Right ventricle myocardium inferior (tissue), 1 donor: ENCODE measurements around the gene MVB12B. TPM values are rescaled to one million over a fixed set of nuclear protein-coding genes. Genes with fewer than 3 reads are reported as not detected.

Experiments used
- ATAC-seq: fragments of 200-7000 bp; cut with Tn5 transposase; one replicate; pipeline ENCODE4 v1.9.1; 2020; ENCODE audit warnings: mild to moderate bottlenecking, moderate library complexity
- DNase-seq: peaks from one replicate; pipeline ENCODE4 v3.0.0; 2021; ENCODE audit errors: missing footprints
- intact Hi-C: fragments of 100-400 bp; cut with DNase I; formaldehyde crosslinking; loops from one replicate; pipeline ENCODE4 v1.11.0; 2022
- total RNA-seq: library from RNA; stranded (reverse); fragmentation: NEBNext Ultra II Directional; extraction: Animal tissue kit (Norgen Biotek cat#: 25700); gene quantifications from one replicate; pipeline ENCODE4 v1.2.1, GENCODE V29; 2021
- donor health status: DM: no; HTN: yes; CAD: no; lungs with severe emphysema.

The MVB12B gene
- total RNA-seq, 1 donor from 2014 or later: 12.7 TPM

DNA sequence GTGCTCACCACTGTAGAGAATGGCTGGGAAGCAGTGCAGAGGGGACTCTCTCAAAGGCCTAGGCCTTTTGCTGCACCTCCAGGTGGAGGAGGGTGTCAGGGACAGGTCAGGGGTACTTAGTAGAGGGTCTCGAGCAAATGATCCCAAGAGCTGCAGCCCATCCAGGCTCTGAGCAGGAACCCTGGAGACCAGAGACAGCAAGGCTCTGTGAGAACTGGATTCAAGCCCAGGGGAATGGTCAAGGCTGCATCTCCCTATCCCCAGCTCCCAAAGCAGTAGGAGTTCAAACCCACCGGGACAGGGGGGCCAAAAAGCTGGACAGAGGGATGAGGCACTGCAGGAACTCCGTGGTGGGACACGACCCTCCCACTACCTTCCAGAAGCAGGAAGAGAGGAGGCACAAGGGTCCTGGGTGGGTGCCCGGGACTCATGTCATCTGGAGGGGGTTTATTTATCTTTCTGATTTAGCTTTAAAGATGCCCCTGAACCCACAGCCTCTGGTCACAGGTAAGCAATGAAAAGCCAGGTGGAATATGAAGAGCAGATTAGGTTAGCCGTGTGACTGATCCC, 124.8 kb downstream of the MVB12B start:
- ATAC-seq (no peak), DNase-seq (no peak)
- intact Hi-C loops: no loop called here

DNA sequence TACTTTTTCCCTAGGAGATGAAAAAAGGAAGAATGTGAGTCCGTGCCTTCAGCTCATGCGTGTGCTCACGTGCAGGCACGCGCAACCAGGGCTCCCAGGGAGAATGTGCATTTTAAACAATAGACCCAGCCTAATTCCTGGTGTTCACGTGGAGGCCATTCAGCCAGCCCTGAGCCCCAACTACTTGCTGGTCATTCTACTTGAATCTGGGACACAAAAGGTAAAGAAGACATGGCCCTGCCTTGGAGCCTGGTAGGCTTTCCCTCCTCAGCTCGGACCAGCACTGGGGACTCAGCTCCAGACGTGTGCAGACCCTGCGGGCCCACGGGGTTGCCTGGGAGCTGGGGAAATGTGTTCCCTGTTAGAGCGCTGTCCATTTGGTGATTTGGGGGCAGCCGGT, 125.5 kb downstream of the MVB12B start:
- DNase-seq (no peak), ATAC-seq (no peak)
- intact Hi-C loops: no loop called here

GRCh38 chr9:126453156-126453963, 126.7 kb downstream of the MVB12B start:
- ATAC-seq: no peak
- DNase-seq: no peak
- intact Hi-C loops: no loop called here

GRCh38 chr9:126454215-126454614, 127.6 kb downstream of the MVB12B start:
- ATAC-seq: no peak
- DNase-seq: no peak
- intact Hi-C loops: no loop called here

DNA sequence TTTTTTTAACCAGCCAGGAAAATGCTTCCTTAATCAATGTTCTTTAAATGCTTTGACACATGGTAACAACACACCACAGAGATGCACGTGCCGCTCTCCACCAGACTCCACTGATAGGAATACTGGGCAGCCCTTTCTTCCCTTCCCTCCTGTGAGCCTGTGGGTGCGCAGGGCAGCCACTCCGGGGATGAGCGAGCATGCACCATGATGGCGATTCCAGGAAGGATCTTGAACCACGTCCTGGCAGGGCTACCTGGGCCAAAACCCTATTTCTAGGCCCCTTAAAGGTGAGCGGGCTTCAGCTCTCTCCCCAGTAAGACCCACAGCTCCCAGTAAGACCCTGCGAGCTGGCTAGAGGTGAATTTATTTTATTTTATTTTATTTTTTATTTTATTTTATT, 128.2 kb downstream of the MVB12B start:
- DNase-seq (no peak), ATAC-seq (no peak)
- intact Hi-C loops: no loop called here

DNA sequence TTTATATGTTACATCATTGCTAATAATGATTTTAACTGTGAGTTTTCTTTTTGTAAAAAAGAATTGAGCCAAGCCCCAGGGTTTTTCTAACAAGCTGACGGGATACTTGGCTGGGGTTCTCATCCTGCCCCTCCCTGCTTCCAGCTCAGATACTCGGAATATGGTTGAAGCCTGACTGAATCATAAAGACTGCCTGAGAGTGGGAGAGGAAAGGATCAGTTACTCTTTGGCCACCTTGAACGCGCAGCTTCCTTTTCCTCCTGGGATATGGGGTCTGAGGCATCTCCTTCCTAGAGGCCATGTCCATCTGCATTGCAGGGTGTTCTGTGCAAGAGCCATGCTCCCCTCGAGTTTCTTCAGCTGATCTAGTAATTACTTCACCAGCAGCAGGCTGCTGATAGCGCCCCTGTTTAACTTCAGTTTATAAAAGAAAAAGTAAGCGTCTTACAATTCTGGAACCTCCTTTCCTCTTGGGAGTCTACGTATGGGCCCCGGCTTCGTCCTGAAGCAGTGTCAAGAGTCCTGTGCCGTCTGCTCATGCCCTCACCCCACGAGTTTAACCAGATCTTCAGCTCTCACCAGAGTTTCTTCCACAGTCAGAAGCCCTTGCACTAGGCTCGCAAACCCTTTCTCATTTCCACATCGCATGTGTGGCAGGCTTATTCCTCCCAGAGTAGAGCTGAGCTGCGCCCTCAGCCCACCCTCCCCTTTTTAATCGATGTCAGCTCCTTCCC, 130.0 kb downstream of the MVB12B start:
- DNase-seq: no peak
- ATAC-seq: no peak
- intact Hi-C loops: no loop called here

GRCh38 chr9:126457175-126457547, 130.5 kb downstream of the MVB12B start:
- DNase-seq (no peak), ATAC-seq (no peak)
- intact Hi-C loops: no loop called here

- DNase-seq (no peak), ATAC-seq (no peak)
- intact Hi-C loops: no loop called here
Observed at GRCh38 chr9:126457890-126458289, 131.3 kb downstream of the MVB12B start.

GRCh38 chr9:126459126-126459525, 132.5 kb downstream of the MVB12B start:
- intact Hi-C loops: no loop called here
- no peak for ATAC-seq

GRCh38 chr9:126459546-126459945, 132.9 kb downstream of the MVB12B start:
- ATAC-seq (no peak), DNase-seq (no peak)
- intact Hi-C loops: no loop called here

More at GRCh38 chr9:126459126-126459525, 132.5 kb downstream of the MVB12B start:
- no peak for DNase-seq

- intact Hi-C loops: no loop called here
- ATAC-seq (no peak), DNase-seq (no peak)
Observed at GRCh38 chr9:126459965-126460843, 133.6 kb downstream of the MVB12B start.

DNA sequence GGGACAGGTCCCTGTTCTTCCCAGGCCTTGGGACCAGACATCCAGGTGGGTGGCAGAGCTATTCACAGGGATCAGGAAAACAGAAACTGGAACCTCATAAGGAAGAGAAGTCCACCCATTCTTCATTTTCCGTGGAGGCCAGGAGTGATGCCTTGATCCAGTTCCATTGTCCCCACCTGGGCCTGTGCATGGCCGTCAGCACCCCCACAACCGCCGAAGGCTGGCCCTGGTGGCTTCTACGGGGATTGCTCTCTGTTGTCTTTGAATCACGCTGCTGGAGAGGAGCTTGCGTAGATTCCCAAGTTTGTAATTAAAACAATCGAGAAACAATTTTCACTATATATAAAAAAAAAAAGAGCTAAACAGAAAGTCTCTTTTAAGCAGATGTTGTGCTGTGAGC, 134.4 kb downstream of the MVB12B start:
- DNase-seq (no peak), ATAC-seq (no peak)
- intact Hi-C loops: no loop called here

- DNase-seq (no peak), ATAC-seq (no peak)
- intact Hi-C loops: no loop called here
Observed at GRCh38 chr9:126461608-126462007, 135.0 kb downstream of the MVB12B start.

DNA sequence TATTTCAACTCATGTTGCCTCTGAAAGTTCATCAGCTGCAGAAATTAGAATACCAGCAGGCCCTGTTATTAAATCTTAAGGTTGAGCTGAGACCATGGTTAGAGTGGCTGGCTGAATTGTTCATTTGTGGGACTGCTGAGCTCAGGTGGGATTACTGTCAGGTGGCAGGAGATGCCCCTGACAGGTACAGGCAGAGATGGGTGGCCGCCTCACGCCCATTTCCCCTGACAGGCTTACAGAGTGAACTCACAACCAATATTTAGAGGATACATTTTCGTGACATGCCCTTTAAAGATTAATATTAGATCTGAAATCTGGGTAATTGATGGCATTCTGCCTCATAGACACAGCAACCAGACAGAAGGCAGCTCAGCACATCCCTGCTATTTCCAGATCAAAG, 136.0 kb downstream of the MVB12B start:
- intact Hi-C loops: no loop called here
- DNase-seq (no peak), ATAC-seq (no peak)

DNA sequence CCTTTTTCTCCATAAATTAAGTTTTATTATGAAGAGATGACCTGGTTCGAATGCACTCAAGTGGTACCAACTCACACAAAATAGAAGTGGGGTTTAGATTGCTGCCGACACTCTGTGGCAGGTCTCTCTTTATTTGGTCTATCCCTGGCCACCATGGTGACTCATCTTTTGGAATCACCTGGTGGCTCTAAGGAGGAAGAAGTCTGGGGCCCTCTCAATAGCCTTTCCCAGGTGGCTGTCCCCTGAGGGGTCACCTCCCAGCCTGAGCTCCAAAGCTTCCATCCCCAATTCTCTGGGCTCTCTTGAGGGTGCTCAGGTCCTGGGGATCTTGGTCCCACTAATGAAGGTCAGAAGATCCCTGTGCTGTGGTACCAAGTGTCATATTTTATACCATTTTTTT, 136.8 kb downstream of the MVB12B start:
- no peak for DNase-seq
- ATAC-seq: no peak
- intact Hi-C loops: no loop called here

- DNase-seq: no peak
- intact Hi-C loops: no loop called here
- ATAC-seq: no peak
Observed at GRCh38 chr9:126464694-126465441, 138.2 kb downstream of the MVB12B start.

- intact Hi-C loops: no loop called here
- ATAC-seq (no peak), DNase-seq (no peak)
Observed at GRCh38 chr9:126465977-126466376, 139.3 kb downstream of the MVB12B start.

DNA sequence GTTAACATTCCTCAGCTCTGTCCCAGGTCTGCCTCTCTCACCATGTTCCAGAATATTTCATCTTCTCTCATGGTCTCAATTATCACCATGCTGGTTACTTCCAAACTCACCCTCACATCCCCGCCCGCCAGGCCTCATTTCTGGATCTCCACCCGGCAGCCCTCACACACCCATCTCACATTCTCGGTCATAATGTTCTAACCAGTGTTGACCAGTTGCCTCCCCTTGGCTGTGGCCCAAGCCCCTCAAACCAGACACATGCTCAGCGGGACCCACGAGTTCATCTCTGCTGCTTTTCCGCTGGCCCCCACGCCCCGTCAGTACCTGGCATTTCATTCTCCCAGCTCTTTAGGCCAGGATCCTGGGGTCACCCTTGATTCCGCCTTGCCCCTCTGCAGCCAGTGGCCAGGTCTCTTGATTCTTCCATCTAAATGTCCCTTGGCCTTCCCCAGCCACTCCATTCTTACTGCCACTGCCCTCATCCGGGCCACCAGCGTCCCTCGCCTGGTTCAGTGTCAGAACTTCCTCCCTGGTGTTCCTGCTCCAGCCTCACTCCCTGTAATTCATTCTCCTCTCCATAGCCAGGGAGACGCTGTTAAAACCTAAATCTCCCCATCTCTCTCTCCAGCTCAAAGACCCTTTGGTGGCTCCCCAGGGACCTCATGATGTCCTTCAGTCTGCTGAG, 141.7 kb downstream of the MVB12B start:
- no peak for DNase-seq
- intact Hi-C loops: no loop called here
- ATAC-seq: no peak
